ENCODE data around the gene DYNC1I1.

Gene DYNC1I1

DNA sequence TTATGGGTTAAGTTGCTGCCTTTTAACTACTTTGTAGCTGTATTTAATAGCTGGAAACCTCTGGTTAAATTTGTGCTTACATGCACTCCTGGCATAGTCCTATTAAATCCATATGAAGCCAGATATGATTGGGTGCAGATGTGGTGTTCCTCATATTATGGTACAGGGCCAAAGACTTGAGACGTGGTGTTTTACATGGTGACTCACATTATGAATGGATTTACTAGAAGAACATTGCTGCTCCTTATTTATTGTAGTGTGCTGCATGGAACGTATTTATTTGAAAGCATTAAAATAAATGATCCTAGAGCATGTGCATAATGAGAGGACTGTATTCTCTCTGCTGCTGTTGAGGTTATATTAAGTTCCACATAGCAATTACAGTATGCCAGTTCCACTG lies 325.5 kb downstream of the DYNC1I1 start:
- no peak for DNase-seq

DNA sequence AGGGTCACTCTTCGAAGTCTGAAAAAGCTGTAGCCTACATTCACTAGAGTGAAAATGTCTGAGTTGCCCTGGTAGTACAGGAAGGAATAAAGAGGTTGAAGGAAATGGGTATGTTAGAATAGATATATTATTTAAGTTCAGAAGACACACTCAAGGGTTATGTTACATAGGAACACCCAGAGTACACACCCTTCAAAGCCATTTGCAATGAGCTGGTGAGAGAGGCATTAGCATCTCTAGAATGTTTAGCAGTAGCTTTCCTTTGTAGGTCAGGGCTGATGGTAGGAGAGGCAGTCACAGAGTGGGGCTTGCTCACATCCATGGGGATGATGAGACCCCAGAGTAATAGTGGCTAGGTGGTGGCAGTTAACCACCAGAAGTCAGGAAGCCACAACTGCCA lies 328.4 kb downstream of the DYNC1I1 start:
- no peak for DNase-seq

DNA sequence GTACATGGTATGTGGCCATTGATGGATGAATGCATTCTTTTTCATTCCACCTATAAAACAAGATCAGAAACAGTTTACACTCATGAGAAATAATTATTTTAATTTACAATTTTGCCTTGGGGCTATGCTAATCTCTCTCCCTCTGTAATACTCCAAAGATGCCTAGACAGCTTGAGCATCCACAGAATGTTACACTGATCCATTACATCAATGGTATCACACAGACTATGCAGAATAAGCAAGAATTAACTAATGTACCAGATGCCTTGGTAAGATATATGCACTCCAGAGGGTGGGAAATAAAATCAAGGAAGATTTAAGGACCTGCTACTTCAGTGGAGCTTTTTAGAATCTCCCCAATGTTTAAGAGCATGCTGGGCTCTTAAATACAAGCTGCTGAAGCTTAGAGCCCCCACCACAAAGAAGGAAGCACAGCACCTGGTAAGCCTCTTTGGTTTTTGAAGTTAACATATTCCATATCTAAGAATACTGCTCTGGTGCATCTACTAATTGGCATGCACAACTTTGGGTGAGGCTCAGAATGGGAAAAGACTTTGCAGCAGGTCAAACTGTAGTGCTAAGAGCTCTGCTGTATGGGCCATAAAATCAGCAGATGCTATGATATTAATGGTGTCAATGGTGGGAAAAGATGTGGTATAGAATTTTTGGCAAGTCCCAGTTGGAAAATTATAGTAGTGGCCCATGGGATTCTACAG lies 329.9 kb downstream of the DYNC1I1 start:
- DNase-seq = no peak

DNA sequence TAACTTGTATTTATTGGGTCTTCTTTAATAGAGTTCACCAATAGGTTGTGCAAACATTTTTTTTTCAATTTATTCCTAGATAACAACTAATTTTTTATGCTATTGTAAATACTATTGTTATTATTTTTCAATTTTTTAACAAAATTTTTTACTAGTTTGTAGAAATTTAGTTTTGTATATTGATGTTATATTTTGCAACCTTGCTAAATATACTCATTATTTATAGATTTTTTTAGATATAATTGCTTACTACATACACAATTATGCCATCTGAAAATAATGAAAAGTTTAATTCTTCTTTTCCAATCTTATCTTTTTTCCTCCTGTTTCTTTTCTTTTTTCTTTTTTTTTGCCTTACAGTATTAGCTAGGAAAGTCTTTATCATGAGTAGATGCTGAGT lies 332.6 kb downstream of the DYNC1I1 start:
- no peak for DNase-seq

DNA sequence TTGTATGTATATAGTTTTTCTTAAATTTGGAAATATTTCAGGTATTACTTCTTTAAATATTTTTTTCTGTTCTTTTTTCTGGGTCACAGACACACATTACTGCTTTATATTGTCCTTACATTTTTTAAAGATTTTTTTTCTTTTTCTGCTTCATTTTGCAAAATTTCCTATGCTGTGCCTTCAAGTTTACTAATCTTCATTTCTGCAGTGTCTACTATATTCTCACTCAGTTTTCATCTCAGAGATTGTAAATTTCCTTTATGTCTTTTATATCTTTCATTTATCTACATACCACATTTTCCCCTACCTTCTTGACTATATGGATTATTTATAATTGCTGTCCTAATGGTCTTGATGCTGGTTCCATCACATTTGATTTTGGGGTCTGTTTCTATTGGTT lies 339.1 kb downstream of the DYNC1I1 start:
- no peak for DNase-seq

DNA sequence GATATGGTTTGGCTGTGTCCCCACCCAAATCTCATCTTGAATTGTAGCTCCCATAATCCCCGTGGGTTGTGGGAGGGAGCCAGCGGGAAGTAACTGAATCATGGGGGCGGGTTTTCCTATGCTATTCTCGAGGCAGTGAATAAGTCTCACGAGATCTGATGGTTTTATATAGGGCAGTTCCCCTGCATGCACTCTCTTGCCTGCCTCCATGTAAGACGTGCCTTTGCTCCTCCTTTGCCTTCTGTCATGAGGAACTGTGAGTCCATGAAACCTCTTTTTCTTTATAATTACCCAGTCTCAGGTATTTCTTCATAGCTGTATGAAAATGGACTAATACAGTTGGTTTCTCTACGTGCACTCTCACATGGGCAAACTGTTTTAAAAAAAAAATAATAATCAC lies 341.8 kb downstream of the DYNC1I1 start:
- DNase-seq = no peak

DNA sequence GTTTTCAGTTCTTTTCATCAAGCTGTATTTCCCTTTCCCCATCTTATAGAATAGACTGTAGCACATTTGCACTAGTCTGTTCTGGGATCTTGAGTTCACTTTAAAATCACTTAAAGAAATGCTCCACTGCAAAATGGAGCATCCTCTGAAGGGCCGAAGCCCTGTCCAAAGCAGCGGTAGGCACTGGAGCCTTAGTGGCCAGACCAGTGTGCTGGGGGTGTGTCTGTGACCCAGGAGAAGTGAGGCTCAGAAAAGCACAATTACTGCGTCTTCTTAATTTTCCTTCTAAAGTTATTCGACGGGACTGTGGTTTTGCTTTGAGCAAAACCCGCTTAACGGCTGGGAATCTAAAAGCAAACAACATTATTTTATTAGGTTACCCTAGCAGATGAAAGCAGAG lies 343.8 kb downstream of the DYNC1I1 start:
- no peak for DNase-seq

DNA sequence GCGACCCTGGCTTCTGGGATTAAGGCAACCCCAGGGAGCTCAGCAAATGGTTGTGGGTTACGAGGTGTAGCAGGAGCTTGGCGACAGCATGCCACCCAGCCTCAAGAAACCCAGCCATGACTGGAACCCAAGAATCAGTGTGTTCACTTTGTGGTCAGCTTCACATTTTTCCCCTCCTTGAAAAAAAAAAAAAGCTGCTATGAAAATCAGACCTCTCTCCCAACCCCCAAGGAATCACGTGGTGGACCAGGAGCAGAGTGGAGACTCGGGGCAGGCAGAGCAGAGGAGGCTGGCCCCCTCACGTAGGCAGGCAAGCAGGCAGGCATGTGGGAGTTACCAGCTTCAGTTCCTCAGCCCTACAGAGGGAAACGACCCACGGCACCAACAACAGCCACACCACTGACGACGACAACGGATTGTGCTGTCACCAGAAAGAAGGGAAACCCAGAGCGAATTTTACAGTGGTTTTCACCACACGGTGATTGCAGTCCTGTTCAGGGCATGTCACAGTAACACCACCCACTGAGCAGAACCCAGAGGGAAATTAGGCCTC lies 346.2 kb downstream of the DYNC1I1 start:
- DNase-seq = no peak

DNA sequence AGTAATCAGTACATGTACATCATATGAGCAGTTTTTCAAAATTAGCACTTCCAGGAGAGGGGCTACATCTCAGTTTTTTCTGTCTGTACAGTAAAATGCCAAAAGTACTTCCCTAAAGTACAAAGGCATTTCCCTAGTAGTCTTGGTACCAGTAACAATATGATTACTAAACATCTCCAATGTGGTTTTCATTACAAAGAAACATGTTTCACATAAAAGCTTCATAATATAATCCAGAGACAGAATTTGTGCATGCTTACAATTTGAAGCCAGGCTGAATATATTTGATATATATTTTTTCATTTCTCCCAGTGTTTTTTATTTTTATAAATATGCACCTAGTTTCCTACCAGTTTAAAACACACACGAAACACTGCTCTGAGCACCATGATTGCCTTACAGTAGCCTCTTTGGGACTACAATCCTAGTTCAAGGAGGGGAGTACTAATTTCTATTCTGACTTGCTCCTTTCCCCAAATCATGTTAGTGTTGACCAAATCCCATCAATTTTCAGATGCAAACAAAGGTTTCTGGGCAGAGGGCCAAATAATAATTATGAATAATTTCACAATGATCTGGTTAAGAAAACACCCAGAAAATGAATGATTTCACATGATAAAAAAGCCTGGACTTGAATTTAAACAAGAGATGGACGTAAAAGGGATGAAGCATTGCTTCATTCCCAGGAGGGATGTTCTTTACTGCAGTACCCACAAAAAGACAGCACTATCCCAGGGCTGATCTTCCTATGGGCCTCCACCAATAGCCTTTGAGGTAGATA lies 348.3 kb downstream of the DYNC1I1 start:
- no peak for DNase-seq

DNA sequence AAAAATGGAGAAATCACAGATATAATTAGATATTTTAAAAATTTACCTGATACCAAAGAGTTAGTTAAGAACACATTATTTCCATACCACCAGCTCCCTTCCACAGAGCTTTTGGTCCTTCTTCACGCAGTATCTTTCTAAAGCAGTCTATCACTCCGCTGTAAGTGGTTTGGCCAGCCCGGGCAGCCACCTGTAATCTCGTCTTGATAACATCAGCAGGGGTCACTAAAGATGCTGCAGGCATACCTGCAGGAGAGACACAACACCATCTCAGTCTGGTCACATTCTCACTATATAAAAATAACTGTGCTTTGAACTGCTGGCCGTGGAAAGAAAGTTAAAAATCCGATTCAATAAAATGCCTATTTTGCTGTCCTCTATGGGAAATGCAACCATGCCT lies 349.4 kb downstream of the DYNC1I1 start:
- DNase-seq = no peak

DNA sequence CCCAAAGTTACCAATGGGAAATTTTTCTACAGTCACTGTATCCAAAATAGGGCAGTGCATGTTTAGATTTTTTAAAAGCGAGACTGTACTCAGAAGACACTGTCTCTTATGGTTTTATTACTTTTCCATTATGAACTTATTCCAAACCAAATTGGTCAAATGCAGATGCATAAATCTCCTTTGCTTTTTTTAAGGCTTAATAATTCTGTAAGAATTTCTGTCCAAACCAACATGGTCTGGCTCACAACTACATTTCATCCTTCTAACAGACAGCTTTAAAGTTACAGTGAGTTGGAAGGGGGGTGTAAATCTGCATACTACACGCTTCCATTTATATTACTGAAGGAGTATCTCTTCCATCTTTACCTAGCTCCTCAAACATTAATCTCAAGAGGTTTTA lies 350.4 kb downstream of the DYNC1I1 start:
- DNase-seq = no peak

DNA sequence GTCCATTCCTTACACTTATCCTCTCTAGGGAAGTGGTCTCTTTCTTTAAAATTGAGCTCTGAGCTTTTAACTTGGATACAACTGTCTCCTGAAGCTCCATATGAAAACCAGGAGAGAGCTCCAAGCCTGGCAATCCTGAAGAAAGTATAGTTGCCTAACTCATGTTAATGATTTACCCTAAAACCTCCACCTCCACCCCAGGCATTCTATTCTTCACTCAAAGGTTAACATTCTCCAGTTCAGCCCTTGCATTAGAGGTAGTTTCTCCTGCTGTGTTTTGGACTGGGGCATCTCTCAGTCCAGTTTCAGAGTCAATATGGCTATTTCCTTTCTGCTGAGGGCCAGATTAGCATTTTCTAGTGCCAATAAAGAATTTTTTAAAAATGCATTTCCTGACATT lies 354.0 kb downstream of the DYNC1I1 start:
- no peak for DNase-seq

DNA sequence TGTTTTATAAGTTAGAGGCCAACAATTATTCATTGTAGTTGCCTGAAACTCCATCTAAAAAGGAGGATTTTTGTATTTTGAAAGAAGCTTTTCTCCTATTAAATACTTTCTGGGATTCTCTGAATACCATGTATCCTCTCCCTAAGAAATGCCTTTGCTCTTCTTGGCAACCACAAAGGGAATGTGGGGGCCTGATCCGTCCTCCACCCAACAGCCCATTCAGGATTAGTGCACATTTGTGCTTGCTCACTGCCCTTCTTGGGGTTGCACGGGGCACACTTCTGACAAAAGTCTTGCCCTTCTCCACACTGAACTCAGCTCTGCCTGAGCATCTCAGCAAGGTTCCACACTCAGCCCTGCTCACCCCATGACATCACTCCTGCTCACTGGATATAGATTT lies 355.4 kb downstream of the DYNC1I1 start:
- DNase-seq = no peak

DNA sequence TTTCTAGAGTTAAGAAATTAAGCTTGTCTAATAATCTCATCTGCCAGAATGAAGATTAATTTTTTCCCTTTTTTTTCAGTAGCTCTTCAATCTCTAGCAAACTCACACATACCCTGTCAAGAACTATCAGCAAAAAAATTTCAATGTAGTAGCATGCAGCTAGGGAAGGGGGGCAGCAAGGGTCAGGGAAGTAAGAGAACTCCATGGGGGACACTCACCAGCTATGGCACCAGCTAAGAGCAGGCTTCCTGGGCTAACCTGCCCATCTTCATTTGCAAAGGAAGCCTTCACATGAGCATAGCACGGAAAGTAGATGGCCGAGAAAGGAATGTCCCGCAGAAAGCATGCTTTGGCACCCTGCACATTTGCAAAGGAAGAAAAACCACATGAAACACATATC lies 359.2 kb downstream of the DYNC1I1 start:
- no peak for DNase-seq

DNA sequence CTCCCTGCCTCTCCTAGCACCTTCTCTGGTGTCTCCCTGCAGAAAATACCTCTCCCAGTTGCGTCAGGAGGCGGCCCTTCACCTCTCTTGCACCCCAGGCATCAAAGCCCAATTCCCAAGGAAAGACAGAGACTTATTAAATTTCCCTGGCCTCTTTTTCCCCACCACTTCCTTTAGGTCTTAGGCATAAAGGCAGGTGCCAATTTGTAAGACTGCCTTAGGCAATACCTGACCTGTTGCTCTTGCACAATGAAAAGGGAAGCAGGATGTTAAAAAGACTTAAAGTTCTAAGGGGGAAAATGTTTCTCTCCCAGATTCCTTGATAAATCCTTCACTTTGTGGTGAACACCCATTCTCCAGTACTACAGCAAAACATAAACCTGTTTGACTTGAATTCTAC lies 362.9 kb downstream of the DYNC1I1 start:
- no peak for DNase-seq

DNA sequence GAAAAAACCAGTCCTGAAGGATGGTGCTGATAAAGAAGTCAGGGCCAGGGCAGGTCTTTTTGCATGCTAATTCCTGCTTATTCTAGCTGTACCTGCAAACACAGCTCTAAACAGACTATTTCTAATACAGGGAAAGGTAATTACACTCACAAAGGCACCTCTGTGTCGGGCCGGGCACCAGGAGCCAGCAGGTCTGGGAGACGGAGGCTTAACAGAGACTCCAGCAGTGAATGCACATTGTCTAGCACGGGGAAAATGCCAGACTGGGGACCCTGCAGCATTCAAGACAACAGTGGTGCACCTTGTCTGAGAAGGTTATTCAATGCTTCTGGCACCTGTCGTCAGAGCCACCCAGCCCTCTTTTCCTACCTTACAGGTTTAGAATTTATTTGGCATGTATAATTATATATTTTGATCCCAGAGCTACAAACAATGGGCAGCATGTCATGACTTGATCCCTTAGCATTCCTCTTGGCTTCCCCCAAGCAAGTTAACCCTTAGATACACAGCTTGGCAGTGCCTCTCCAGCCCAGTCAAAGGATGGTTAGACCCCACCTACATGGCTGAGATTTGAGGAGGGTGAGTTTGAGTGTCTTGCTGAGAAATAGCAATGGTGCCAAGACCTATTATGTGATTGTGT lies 364.4 kb downstream of the DYNC1I1 start:
- no peak for DNase-seq

DNA sequence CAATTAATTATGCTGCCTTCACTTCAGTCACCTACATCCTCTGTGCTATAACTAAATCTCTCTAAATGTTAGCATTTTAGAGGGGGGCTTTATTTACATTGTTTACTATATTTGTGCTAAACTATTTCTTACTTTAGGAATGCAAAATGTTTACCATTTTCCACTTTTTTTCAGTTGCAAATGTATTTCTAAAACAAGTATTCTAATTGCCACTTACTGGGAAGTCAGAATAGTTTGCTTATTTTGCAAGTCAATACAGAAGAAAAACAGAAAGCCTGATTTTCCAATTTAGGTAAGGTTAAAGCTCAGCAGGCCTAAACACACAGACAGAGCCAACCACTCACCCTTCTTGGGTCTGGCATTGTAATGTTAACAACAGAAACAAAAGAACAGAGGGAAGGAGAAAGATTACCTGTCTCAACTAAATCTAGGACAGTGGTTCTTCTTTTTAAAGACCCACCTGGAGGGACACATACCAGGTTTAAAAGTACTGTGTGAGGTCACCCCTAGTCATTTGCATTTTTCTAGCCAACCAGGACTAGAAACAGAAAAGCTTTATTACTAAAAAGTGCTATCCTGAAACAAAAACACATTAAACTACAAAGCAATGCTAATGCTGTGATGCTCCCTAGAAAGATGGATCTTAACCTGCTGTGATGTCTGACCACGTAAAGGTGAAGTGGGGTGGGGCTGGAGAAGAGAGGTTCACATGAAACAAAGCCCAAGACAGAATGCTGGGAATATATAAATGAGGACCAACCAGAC lies 371.3 kb downstream of the DYNC1I1 start:
- no peak for DNase-seq

DNA sequence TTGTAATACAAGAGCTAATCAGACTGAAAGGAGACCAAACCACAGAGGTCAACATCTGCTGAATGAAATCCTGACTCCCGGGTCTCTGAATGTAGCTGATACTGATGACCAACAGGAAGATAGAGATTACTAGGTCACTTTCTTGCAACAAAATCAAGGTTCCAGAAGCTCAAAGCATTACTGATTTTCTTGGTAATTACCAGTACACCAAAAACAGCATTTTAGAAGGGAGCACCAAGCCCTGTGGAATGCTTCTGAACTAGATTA lies 371.8 kb downstream of the DYNC1I1 start:
- DNase-seq = no peak
